GM18505 (cell line): Measurements from ENCODE around the gene NFATC1.
"Not testable (repeated sequence)": the region's sequence is repeated elsewhere in the genome, so short reads cannot be mapped to it uniquely, and the experiment has no call there.

Experiments
- ATAC-seq: cut with Tn5 transposase; IDR thresholded peaks from one replicate; pipeline ENCODE4 v1.9.1; 2021; ENCODE audit not compliant: unreplicated experiment
- POLR2A ChIP-seq: IDR thresholded peaks from 4 replicates; pipeline ENCODE4 v1.6.1; 2011; ENCODE audit warnings: borderline replicate concordance; ENCODE audit not compliant: insufficient read depth, insufficient read length; ENCODE audit errors: extremely low read depth

NFATC1 gene

GRCh38 chr18:79479761-79480161, 84.0 kb downstream of the NFATC1 start:
- TF ChIP-seq POLR2A, result no peak
- ATAC-seq, result no peak

- no peak for TF ChIP-seq POLR2A
- no peak for ATAC-seq
Measured at GRCh38 chr18:79480171-79481045, 84.7 kb downstream of the NFATC1 start.

GRCh38 chr18:79481046-79481790, 85.5 kb downstream of the NFATC1 start:
- no peak for TF ChIP-seq POLR2A
- no peak for ATAC-seq

- not testable (repeated sequence) for ATAC-seq
Measured at GRCh38 chr18:79483393-79483792, 87.7 kb downstream of the NFATC1 start.

- no peak for ATAC-seq
- no peak for TF ChIP-seq POLR2A
Measured at GRCh38 chr18:79483971-79484491, 88.3 kb downstream of the NFATC1 start.

GRCh38 chr18:79484661-79485621, 89.2 kb downstream of the NFATC1 start:
- ATAC-seq, result no peak
- no peak for TF ChIP-seq POLR2A

GRCh38 chr18:79485788-79486355, 90.1 kb downstream of the NFATC1 start:
- no peak for TF ChIP-seq POLR2A
- ATAC-seq, result no peak

DNA sequence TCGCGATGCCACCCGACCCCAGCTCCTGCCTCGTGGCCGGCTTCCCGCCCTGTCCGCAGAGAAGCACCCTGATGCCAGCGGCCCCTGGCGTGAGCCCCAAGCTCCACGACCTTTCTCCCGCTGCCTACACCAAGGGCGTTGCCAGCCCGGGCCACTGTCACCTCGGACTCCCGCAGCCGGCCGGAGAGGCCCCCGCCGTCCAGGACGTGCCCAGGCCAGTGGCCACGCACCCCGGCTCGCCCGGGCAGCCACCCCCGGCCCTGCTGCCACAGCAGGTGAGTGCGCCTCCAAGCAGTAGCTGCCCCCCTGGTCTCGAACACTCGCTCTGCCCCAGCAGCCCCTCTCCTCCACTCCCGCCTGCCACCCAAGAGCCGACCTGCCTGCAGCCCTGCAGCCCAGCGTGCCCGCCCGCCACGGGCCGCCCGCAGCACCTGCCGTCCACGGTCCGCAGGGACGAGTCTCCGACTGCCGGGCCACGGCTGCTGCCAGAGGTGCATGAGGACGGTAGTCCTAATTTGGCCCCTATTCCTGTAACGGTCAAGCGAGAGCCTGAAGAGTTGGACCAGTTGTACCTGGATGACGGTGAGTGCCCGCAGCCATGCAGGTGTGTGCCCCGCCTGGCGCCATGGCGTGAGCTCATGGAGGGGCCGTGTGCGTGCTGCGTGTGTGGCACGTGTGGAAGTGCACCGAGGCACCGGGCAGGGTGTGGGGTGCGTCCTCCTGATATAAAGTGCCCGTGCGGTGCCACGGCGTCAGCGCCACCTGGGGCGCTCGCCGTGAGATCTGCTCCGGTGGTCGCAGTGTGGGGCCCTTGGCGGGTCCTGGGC, 90.8 kb downstream of the NFATC1 start:
- no peak for TF ChIP-seq POLR2A
- ATAC-seq, result no peak

DNA sequence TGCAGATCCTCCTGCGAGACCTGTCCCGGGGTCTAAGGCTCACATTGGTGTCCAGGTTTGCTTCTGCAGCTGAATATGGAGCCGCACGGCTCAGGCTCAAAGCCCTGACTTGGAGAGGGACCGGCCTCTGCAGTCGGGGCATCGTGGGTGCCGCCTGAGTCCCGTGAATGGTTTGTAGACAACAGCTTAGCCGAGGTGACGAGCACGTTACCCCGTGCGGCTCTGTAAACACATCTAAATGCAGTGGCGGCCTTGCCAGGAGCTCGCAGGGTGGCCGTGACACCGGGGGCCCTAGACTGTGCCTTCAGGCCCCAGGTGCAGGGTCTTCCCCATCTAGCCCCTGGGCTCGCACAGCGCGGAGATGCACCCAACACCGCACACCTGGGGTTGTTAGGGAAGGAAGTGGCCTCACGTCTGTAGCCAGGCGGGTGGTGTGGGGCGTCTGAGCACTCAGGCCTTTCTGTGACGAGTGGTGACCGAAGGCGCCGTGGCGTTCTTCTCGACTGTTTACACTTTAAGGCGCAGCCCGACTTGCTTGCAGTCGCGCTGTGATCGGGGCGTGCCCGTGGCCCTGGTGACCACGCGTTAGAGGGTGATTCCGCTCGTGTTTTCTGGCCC, 91.6 kb downstream of the NFATC1 start:
- no peak for TF ChIP-seq POLR2A
- no peak for ATAC-seq

DNA sequence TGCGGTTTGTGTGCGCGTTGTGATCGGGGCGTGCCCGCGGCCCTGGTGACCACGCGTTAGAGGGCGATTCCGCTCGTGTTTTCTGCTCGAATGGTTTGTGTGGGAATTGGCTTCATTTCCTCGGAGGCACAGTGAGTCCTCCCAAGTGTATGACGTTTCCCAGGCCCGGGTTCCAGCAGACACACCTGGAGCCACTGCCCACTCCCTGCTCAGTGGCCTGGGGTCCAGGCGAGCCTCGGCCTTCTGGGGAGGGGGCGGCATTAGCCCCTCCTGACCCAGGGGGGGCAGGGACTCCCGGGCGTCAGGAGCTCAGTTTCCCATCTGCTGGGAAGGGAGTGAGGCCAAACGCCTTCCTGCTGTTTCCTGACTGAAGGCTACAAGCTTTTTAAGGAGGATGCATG, 92.1 kb downstream of the NFATC1 start:
- TF ChIP-seq POLR2A, result no peak
- ATAC-seq, result no peak

- TF ChIP-seq POLR2A, result no peak
- ATAC-seq, result no peak
Measured at GRCh38 chr18:79488311-79489050, 92.8 kb downstream of the NFATC1 start.
